ENCODE data around the gene WEE1.

DNA sequence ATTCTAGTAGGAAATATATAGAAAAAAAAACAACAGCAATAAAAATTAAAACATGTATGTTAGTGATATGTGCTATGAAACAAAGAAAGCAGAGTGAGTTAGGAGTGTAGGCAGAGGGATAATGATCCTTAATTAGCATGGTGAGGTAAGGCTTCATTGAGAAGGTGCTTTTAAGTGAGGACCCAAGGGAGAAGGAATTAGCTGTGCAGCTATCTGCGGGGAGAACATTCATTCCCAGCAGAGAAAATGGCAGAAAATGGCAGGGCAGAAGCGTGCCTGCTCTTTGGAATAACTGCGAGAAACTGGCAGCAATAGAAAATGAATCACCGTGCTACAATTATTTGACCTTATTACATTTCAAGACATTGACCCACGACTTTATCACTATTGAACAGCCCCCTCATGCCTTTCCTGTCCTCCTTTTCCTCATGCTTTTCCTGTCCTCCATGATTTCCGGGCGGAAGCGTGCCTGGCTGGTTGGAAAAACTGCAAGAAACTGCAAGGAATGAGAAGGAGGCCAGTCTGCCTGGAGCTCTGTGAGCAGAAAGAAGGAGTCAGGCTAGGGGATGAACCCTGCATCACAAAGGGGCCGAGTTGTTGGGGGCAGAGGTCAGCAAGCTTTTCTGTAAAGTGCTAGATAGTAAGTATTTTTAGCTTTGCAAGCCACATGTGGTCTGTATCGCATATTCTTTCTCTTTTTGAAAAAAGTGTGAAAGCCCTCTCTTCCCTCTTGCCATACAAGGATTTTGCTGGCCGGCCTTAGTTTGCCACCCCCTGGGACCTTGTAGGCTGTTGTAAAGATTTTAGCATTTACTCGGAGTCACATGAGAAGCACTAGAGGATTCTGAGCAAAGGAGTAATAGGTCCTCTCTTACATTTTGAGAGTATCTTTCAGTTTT lies 53.3 kb downstream of the WEE1 start:
- TF ChIP-seq, protein P1, sequence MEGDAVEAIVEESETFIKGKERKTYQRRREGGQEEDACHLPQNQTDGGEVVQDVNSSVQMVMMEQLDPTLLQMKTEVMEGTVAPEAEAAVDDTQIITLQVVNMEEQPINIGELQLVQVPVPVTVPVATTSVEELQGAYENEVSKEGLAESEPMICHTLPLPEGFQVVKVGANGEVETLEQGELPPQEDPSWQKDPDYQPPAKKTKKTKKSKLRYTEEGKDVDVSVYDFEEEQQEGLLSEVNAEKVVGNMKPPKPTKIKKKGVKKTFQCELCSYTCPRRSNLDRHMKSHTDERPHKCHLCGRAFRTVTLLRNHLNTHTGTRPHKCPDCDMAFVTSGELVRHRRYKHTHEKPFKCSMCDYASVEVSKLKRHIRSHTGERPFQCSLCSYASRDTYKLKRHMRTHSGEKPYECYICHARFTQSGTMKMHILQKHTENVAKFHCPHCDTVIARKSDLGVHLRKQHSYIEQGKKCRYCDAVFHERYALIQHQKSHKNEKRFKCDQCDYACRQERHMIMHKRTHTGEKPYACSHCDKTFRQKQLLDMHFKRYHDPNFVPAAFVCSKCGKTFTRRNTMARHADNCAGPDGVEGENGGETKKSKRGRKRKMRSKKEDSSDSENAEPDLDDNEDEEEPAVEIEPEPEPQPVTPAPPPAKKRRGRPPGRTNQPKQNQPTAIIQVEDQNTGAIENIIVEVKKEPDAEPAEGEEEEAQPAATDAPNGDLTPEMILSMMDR (conservative IDR thresholded peaks at IDR 0.05; ENCODE audit: low read depth, low read length) = no peak
- no peak for TF ChIP-seq EZH2 (IDR thresholded peaks at IDR 0.05; ENCODE audit: borderline replicate concordance, low read depth, low read length, poor library complexity, severe bottlenecking)
